ENCODE results near the gene POMGNT2.

GRCh38 chr3:43034200-43034599, 71.7 kb downstream of the POMGNT2 start:
- no peak for TF ChIP-seq CTCF (IDR thresholded peaks at IDR 0.05)
- TF ChIP-seq POLR2A (IDR thresholded peaks at IDR 0.05): no peak
- no peak for TF ChIP-seq EP300 (IDR thresholded peaks at IDR 0.05)

Data from ovary (tissue), 3 donors.